Measurements from ENCODE around the gene PPP2R2C.

- TF ChIP-seq YY1 (IDR thresholded peaks at IDR 0.05; ENCODE audit: insufficient read depth, insufficient read length) (no peak), ZNF274 (IDR thresholded peaks at IDR 0.05; ENCODE audit: low read depth, low read length) (no peak)
Observed at GRCh38 chr4:6319530-6320150, 152.8 kb downstream of the PPP2R2C start.

All from NT2/D1 (cell line).